Calu3 (cell line): ENCODE results near the gene GPR22. TPM values are rescaled to one million over a fixed set of nuclear protein-coding genes. Genes with fewer than 3 reads are reported as not detected.

Experiments
- BruUV-seq: library from RNA; stranded (reverse); fragments of 400-500 nt; replicated peaks from 2 replicates; lab custom pipeline; 2021; lab: Mats Ljungman, UMichigan
- CTCF ChIA-PET: fragments of 300-600 bp; sonication (Branson Sonifier 250); formaldehyde crosslinking; loops from one replicate; lab custom pipeline; 2022; ENCODE audit warnings: antibody characterized with exemption; lab: Charles Lee
- DNase-seq: peaks from one replicate; pipeline ENCODE4 v3.0.0; 2022
- H3K27ac Mint-ChIP-seq: one replicate; pipeline ENCODE4 v1.8.0; 2022; ENCODE audit warnings: mixed read lengths; ENCODE audit not compliant: unreplicated experiment
- H3K27me3 Mint-ChIP-seq: one replicate; pipeline ENCODE4 v1.8.0; 2022; ENCODE audit warnings: mixed read lengths; ENCODE audit not compliant: unreplicated experiment
- H3K36me3 Mint-ChIP-seq: one replicate; pipeline ENCODE4 v1.8.0; 2022; ENCODE audit warnings: mild to moderate bottlenecking, moderate library complexity, mixed read lengths; ENCODE audit not compliant: insufficient read depth, unreplicated experiment
- H3K4me1 Mint-ChIP-seq: one replicate; pipeline ENCODE4 v1.8.0; 2022; ENCODE audit warnings: mild to moderate bottlenecking, low read depth, mixed read lengths; ENCODE audit not compliant: unreplicated experiment
- H3K4me3 Mint-ChIP-seq: one replicate; pipeline ENCODE4 v1.8.0; 2022; ENCODE audit warnings: mild to moderate bottlenecking, low read depth, moderate library complexity, mixed read lengths; ENCODE audit not compliant: unreplicated experiment
- H3K9me3 Mint-ChIP-seq: one replicate; pipeline ENCODE4 v1.8.0; 2022; ENCODE audit warnings: low read depth, mixed read lengths; ENCODE audit not compliant: unreplicated experiment
- intact Hi-C: fragments of 100-400 bp; cut with micrococcal nuclease; formaldehyde crosslinking; loops from one replicate; pipeline ENCODE4 v1.10.0; 2022; ENCODE audit not compliant: unreplicated experiment
- total RNA-seq: library from RNA; stranded (reverse); gene quantifications from 2 replicates; pipeline ENCODE4 v1.2.3, GENCODE V29; 2022
- TF ChIP-seq, protein P1 (sequence below): fragments of 200-600 bp; IDR thresholded peaks from one replicate; pipeline ENCODE4 v1.8.0; 2022; ENCODE audit warnings: antibody characterized with exemption; ENCODE audit not compliant: unreplicated experiment

Gene GPR22
- total RNA-seq, 1 experiment from 2014 or later = not detected

- no peak for DNase-seq
- no peaks in the 10 kb centered on the region for H3K36me3 Mint-ChIP-seq
- no peaks in the 10 kb centered on the region for H3K27me3 Mint-ChIP-seq
- H3K9me3 Mint-ChIP-seq = no peaks in the 10 kb centered on the region
- no peak overlapping the region for H3K4me3 Mint-ChIP-seq
- TF ChIP-seq, protein P1, sequence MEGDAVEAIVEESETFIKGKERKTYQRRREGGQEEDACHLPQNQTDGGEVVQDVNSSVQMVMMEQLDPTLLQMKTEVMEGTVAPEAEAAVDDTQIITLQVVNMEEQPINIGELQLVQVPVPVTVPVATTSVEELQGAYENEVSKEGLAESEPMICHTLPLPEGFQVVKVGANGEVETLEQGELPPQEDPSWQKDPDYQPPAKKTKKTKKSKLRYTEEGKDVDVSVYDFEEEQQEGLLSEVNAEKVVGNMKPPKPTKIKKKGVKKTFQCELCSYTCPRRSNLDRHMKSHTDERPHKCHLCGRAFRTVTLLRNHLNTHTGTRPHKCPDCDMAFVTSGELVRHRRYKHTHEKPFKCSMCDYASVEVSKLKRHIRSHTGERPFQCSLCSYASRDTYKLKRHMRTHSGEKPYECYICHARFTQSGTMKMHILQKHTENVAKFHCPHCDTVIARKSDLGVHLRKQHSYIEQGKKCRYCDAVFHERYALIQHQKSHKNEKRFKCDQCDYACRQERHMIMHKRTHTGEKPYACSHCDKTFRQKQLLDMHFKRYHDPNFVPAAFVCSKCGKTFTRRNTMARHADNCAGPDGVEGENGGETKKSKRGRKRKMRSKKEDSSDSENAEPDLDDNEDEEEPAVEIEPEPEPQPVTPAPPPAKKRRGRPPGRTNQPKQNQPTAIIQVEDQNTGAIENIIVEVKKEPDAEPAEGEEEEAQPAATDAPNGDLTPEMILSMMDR = no peak
- intact Hi-C loops = no loop called here
- BruUV-seq = no TSS peak
- no peak overlapping the region for H3K27ac Mint-ChIP-seq
- peaks cover 4% of the 10 kb centered on the region for H3K4me1 Mint-ChIP-seq
- CTCF ChIA-PET = no interaction called here
Observed at GRCh38 chr7:107499731-107500130, 29.9 kb downstream of the GPR22 start.

GRCh38 chr7:107501593-107501992 lies 31.7 kb downstream of the GPR22 start:
- no peak overlapping the region for H3K4me3 Mint-ChIP-seq
- peaks cover 8% of the 10 kb centered on the region for H3K4me1 Mint-ChIP-seq
- peaks cover 11% of the 10 kb centered on the region for H3K36me3 Mint-ChIP-seq
- H3K9me3 Mint-ChIP-seq = no peaks in the 10 kb centered on the region
- H3K27me3 Mint-ChIP-seq = no peaks in the 10 kb centered on the region
- TF ChIP-seq, protein P1 = no peak
- CTCF ChIA-PET = no interaction called here
- H3K27ac Mint-ChIP-seq = no peak overlapping the region
- BruUV-seq = no TSS peak
- peak; percentile 9 for DNase-seq
- intact Hi-C loops = no loop called here

DNA sequence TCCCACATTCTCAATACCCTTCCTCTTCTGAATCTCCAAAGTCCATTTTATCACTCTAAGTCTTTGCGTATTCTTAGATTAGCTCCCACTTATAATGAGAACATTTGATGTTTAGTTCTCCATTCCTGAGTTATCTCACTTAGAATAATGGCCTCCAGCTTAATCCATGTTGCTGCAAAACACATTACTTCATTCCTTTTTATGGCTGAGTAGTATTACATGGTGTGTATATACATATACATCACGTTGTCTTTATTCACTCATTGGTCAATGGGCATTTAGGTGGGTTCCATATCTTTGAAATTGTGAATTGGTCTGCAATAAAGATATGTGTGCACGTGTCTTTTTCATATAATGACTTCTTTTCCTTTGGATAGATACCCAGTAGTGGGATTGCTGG lies 32.3 kb downstream of the GPR22 start:
- no peaks in the 10 kb centered on the region for H3K27me3 Mint-ChIP-seq
- TF ChIP-seq, protein P1 = no peak
- peaks cover 13% of the 10 kb centered on the region for H3K36me3 Mint-ChIP-seq
- H3K4me3 Mint-ChIP-seq = no peak overlapping the region
- H3K27ac Mint-ChIP-seq = no peak overlapping the region
- BruUV-seq = no TSS peak
- intact Hi-C loops = no loop called here
- DNase-seq = no peak
- H3K4me1 Mint-ChIP-seq = peaks cover 12% of the 10 kb centered on the region
- CTCF ChIA-PET = no interaction called here
- no peaks in the 10 kb centered on the region for H3K9me3 Mint-ChIP-seq

DNA sequence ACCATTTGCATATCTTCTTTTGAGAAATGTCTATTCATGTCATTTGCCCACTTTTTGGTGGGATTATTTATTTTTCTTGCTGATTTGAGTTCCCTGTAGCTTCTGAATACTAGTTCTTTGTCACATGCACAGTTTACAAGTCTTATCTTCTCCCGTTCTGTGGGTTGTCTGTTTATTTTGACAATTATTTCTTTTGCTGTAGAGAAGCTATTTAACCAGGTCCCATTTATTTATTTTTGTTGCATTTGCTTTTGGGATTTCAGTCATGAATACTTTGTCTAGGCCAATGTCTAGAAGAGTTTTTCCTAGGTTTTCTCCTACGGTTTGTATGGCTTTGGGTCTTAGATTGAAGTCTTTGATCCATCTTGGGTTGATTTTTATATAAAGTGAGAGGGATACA lies 32.9 kb downstream of the GPR22 start:
- BruUV-seq = no TSS peak
- DNase-seq = no peak
- no peak overlapping the region for H3K27ac Mint-ChIP-seq
- CTCF ChIA-PET = no interaction called here
- no peaks in the 10 kb centered on the region for H3K9me3 Mint-ChIP-seq
- H3K4me3 Mint-ChIP-seq = no peak overlapping the region
- no peaks in the 10 kb centered on the region for H3K27me3 Mint-ChIP-seq
- peaks cover 12% of the 10 kb centered on the region for H3K4me1 Mint-ChIP-seq
- H3K36me3 Mint-ChIP-seq = peaks cover 13% of the 10 kb centered on the region
- intact Hi-C loops = no loop called here
- TF ChIP-seq, protein P1 = no peak
